A673 (cell line): ENCODE data around the gene ICAM2. TPM values are rescaled to one million over a fixed set of nuclear protein-coding genes. Genes with fewer than 3 reads are reported as not detected.

Experiments
- Bru-seq: library from RNA; stranded (reverse); fragments of 400-500 nt; gene quantifications from one replicate; lab custom pipeline; 2021; lab: Mats Ljungman, UMichigan
- BruChase-seq, 2 experiments: library from RNA; stranded (reverse); fragments of 400-500 nt; gene quantifications; one replicate each; lab custom pipeline; 2021; lab: Mats Ljungman, UMichigan
- BruUV-seq: library from RNA; stranded (reverse); fragments of 400-500 nt; replicated peaks from 2 replicates; lab custom pipeline; 2021; lab: Mats Ljungman, UMichigan
- CTCF ChIA-PET: fragments of 300-600 bp; sonication (Branson Sonifier 250); formaldehyde crosslinking; loops from one replicate; lab custom pipeline; 2022; ENCODE audit warnings: antibody characterized with exemption; lab: Charles Lee
- POLR2A ChIA-PET: fragments of 300-600 bp; sonication (Branson Sonifier 250); formaldehyde crosslinking; loops from one replicate; lab custom pipeline; 2022; ENCODE audit warnings: antibody characterized with exemption; ENCODE audit not compliant: low non-redundant PET; lab: Charles Lee
- DNase-seq: peaks from one replicate; pipeline ENCODE4 v3.0.0-alpha.2; 2015; ENCODE audit warnings: low spot score
- H3K27ac ChIP-seq: fragments of 200-600 bp; sonication (generic); 2 replicates; pipeline ENCODE4 v1.5.1; 2016; ENCODE audit warnings: mixed run types, low read depth, mild to moderate bottlenecking, mixed read lengths, antibody characterized with exemption, low read length; ENCODE audit not compliant: poor library complexity, severe bottlenecking
- H3K27me3 ChIP-seq: fragments of 200-600 bp; sonication (generic); replicated peaks from 2 replicates; pipeline ENCODE4 v1.6.1; 2017; ENCODE audit warnings: mixed run types, low read depth, mild to moderate bottlenecking, mixed read lengths, antibody characterized with exemption, low read length; ENCODE audit not compliant: insufficient read depth, poor library complexity
- H3K36me3 ChIP-seq: fragments of 200-600 bp; sonication (generic); 2 replicates; pipeline ENCODE4 v1.6.1; 2016; ENCODE audit warnings: mixed run types, mild to moderate bottlenecking, mixed read lengths, antibody characterized with exemption, low read length; ENCODE audit not compliant: insufficient read depth, poor library complexity, severe bottlenecking
- H3K4me1 ChIP-seq: fragments of 200-600 bp; sonication (generic); 2 replicates; pipeline ENCODE4 v1.6.1; 2017; ENCODE audit warnings: mixed run types, mild to moderate bottlenecking, mixed read lengths, antibody characterized with exemption, low read length; ENCODE audit not compliant: insufficient read depth, poor library complexity, severe bottlenecking
- H3K4me3 ChIP-seq: fragments of 200-600 bp; sonication (generic); 2 replicates; pipeline ENCODE4 v1.5.1; 2016; ENCODE audit warnings: low read depth, mixed run types, mild to moderate bottlenecking, mixed read lengths, low read length; ENCODE audit not compliant: poor library complexity, severe bottlenecking
- H3K9me3 ChIP-seq: fragments of 200-600 bp; sonication (generic); 2 replicates; pipeline ENCODE4 v1.6.1; 2016; ENCODE audit warnings: mixed run types, low read depth, mild to moderate bottlenecking, mixed read lengths, antibody characterized with exemption, low read length; ENCODE audit not compliant: poor library complexity, severe bottlenecking
- CTCF ChIP-seq: fragments of 300-800, 200-600 bp; sonication (generic); conservative IDR thresholded peaks from 2 replicates; pipeline ENCODE4 v1.5.1; 2017; ENCODE audit warnings: low read depth, mild to moderate bottlenecking, antibody characterized with exemption, low read length, moderate library complexity, mixed read lengths
- EZH2 ChIP-seq: fragments of 200-600 bp; sonication (generic); IDR thresholded peaks from 2 replicates; pipeline ENCODE4 v1.6.1; 2017; ENCODE audit warnings: borderline replicate concordance, low read depth, mild to moderate bottlenecking, mixed read lengths, antibody characterized with exemption, low read length; ENCODE audit not compliant: poor library complexity, severe bottlenecking
- intact Hi-C: fragments of 100-400 bp; cut with micrococcal nuclease; formaldehyde crosslinking; loops from one replicate; pipeline ENCODE4 v1.10.0; 2022; ENCODE audit not compliant: unreplicated experiment
- long read RNA-seq: library from polyadenylated mRNA; stranded (forward); transcript quantifications from one replicate; pipeline ENCODE4 v2.0.0, GENCODE V29; 2022
- total RNA-seq: library from RNA; stranded (reverse); gene quantifications from 2 replicates; pipeline ENCODE4 v1.2.3, GENCODE V29; 2021

The ICAM2 gene
- total RNA-seq (0.99 and 1.2 TPM in 2 replicates), Bru-seq, nascent RNA (percentile 28 among the genes with signal in this experiment), BruChase-seq, experiment 1, labeled RNA remaining after a 2-hour chase (percentile 18 among the genes with signal in this experiment), BruChase-seq, experiment 2, labeled RNA remaining after a 6-hour chase (percentile 27 among the genes with signal in this experiment)
- long read RNA-seq, partial matches to known transcripts: 0 of 5 reads
- long read RNA-seq, other reads (novel, unspliced or antisense): 0 of 5 reads

DNA sequence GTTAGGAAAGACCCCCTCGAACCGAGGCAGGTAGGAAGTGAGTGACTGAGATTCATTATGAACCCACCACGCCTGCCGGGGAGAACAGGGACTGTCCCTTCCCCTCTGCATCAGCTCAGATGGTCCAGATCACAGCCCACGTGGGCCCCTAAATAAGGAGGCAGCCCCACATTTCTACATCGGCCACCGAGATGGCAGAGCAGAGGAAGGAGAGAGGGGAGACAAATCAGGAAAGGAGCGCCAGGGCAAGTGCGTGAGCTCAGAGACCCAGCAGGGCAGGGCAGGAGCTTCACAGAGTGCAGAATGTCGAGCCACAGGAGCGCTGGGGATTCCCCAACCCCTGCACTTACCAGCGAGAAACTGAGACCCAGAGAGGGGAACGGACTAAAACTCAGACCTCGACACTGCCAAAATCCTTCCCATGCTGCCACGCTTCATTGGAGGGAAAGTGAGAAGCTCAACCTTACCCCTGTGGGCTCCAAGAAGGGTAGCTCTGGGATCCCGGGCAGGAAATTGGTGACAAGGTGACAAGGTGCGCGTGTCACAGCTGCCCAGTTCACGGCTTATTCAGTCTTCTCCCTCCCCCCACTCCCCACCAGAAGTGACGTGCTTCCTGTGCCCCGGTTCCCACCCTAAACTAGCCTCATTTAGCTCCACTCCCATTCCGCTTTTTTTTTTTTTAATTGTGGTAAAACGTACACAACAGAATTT is at the start of gene ICAM2:
TSS of gene ICAM2 (minus strand) at position 578 of the 711 bp plus-strand sequence. CDS start 13,942 bp downstream, outside the sequence.
- H3K4me1 ChIP-seq: no peaks in the 10 kb centered on the region
- no peak for TF ChIP-seq EZH2
- no peak for TF ChIP-seq CTCF
- ChIA-PET POLR2A (interaction anchor here (0.7 kb wide), 1 partner anchor 37 kb away, joined by 18 read pairs; no protein-coding TSS in a partner anchor), CTCF (interaction anchor here (0.5 kb wide), 1 partner anchor 260 kb away, joined by 5 read pairs; no protein-coding TSS in a partner anchor)
- no peaks in the 10 kb centered on the region for H3K36me3 ChIP-seq
- intact Hi-C loops: no loop called here
- H3K4me3 ChIP-seq: no peak within 1 kb of the TSS
- no TSS peak for BruUV-seq
- H3K9me3 ChIP-seq: no peaks in the 10 kb centered on the region
- no peaks in the 10 kb centered on the region for H3K27me3 ChIP-seq
- H3K27ac ChIP-seq: no peak within 1 kb of the TSS
- DNase-seq: no peak

- BruUV-seq: no TSS peak
- POLR2A ChIA-PET: no interaction called here
Measured at GRCh38 chr17:64070213-64070612, 49.8 kb upstream of the ICAM2 start.

DNA sequence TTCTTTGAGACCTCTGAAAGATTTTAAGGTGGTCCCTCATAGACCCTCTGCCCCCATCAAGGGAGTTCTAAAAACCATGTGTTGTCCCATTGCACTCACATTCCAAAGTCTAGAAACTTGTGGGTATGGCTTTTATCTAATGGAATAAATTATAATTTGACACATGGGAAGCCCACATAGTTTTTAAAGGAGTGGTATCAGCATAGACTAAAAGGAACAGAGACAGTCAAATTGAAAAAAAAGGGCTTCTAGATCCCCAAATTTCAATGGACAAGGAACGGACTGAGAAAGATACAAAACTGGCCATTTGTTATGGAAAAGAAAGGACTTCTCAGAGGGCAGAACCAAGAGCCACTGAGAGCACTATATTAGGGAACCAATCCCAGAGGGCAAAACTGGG is 48.7 kb upstream of the ICAM2 start:
- DNase-seq: no peak
- TF ChIP-seq EZH2: no peak
- TF ChIP-seq CTCF: no peak
- Histone ChIP-seq H3K27ac (no peak overlapping the region), H3K4me1 (no peaks in the 10 kb centered on the region), H3K4me3 (no peak overlapping the region), H3K27me3 (no peaks in the 10 kb centered on the region), H3K36me3 (no peaks in the 10 kb centered on the region), H3K9me3 (peaks cover 3% of the 10 kb centered on the region)
- CTCF ChIA-PET: no interaction called here
- BruUV-seq: no TSS peak
- intact Hi-C loops: no loop called here
- POLR2A ChIA-PET: no interaction called here

More at GRCh38 chr17:64070213-64070612, 49.8 kb upstream of the ICAM2 start:
- H3K4me1 ChIP-seq: no peaks in the 10 kb centered on the region
- CTCF ChIA-PET: no interaction called here
- intact Hi-C loops: no loop called here
- DNase-seq: no peak
- no peak overlapping the region for H3K4me3 ChIP-seq
- no peaks in the 10 kb centered on the region for H3K36me3 ChIP-seq
- H3K27me3 ChIP-seq: no peaks in the 10 kb centered on the region
- no peak overlapping the region for H3K27ac ChIP-seq
- TF ChIP-seq CTCF (no peak), EZH2 (no peak)
- H3K9me3 ChIP-seq: peaks cover 3% of the 10 kb centered on the region
